Amygdala (tissue), 56 donors: ENCODE measurements around the gene MVP.

Experiments
- DNase-seq, 56 donors: peaks; one replicate each; lab custom pipeline; 2025; lab: John Stamatoyannopoulos, UW

Gene MVP

DNA sequence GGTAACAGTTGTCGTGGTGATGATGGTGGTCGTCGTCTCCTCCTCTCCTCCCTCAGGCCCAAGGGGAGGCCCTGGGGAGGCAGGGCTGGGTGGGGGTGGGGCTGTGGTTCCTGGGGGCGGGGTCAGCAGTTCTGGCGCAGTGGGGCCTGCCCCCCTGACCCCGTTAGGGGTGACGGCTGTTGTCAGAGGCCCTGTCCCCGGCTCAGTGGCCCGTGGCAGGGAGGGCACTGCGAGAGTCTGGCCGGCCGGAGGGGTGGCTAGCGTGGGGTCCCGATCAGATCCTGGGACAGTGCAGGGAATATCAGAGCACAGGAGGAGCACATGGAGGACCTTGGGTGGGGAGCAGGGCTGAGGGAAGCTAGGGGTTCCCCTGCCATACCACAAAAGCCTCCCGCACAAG lies 76.6 kb downstream of the MVP start:
- DNase-seq, result no peak

DNA sequence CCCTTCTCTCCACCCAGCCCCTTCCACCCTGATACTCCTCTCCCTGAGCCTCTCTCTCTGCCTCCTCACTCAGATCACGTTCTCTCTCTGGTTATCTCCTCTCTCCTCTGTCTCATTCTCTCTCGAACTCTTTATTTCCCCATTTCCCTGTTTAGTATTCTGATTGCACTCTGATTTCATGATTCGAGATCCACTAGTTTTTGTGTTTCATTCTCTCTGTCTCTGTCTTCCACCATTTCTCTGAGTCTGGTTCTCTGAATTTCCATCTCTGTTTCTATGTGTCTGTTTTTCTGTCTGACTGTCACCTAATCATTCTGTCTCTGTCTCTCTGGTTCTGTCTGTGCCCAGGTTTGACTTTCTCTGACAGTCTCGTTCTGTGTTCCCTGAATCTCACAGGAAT lies 77.1 kb downstream of the MVP start:
- DNase-seq, result no peak
